Neural progenitor cell (in vitro differentiated cells): ENCODE results near the gene PDLIM5.

Experiments
- CTCF ChIP-seq: fragments of 200-600 bp; sonication (generic); IDR thresholded peaks from 2 replicates; pipeline ENCODE4 v1.5.1; 2017; ENCODE audit warnings: antibody characterized with exemption, mild to moderate bottlenecking
- EZH2phosphoT487 ChIP-seq: fragments of 200-600 bp; sonication (generic); IDR thresholded peaks from 2 replicates; pipeline ENCODE4 v1.6.1; 2017; ENCODE audit warnings: antibody characterized with exemption

GRCh38 chr4:94591289-94591688 is 139.5 kb downstream of the PDLIM5 start:
- no peak for TF ChIP-seq EZH2phosphoT487
- TF ChIP-seq CTCF: no peak
